Coronary artery (tissue), 2 donors: ENCODE data around the gene PLP2.

Source experiments
- DNase-seq: peaks from one replicate; pipeline ENCODE4 v3.0.0-alpha.2; 2017; ENCODE audit warnings: low spot score
- H3K27ac ChIP-seq, 2 donors: fragments of 200-600 bp; sonication (generic); one replicate each; pipeline ENCODE4 v1.5.1; 2016 to 2019
- H3K4me3 ChIP-seq: fragments of 200-600 bp; sonication (generic); 2 replicates; pipeline ENCODE4 v1.5.1; 2016; ENCODE audit warnings: mild to moderate bottlenecking, moderate library complexity
- TF ChIP-seq, protein P1 (sequence below): fragments of 200-600 bp; sonication (generic); IDR thresholded peaks from one replicate; pipeline ENCODE4 v1.5.1; 2019; ENCODE audit warnings: antibody characterized with exemption

The PLP2 gene

DNA sequence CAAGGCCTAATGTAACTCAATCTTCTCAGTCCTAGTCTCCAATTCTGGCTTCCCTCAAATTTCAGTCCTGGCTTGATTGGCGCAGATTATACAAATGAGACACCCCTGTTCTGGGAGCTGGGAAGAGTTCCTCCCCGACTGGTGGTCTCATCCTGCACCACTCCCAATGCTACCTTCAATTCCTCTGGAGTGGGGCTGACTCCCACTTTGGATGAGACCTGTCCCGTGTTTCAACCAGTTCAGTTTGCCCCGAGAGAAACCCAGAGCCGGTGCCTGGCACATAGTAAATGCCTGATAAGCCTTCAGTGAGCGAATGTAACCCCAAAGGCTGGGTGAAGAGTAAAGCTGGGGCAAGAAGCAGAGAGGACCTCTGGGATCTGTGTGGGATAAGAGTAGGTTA lies 32.3 kb downstream of the PLP2 start:
- H3K27ac ChIP-seq = no peak overlapping the region
- no peak for DNase-seq
- no peak overlapping the region for H3K4me3 ChIP-seq
- TF ChIP-seq, protein P1, sequence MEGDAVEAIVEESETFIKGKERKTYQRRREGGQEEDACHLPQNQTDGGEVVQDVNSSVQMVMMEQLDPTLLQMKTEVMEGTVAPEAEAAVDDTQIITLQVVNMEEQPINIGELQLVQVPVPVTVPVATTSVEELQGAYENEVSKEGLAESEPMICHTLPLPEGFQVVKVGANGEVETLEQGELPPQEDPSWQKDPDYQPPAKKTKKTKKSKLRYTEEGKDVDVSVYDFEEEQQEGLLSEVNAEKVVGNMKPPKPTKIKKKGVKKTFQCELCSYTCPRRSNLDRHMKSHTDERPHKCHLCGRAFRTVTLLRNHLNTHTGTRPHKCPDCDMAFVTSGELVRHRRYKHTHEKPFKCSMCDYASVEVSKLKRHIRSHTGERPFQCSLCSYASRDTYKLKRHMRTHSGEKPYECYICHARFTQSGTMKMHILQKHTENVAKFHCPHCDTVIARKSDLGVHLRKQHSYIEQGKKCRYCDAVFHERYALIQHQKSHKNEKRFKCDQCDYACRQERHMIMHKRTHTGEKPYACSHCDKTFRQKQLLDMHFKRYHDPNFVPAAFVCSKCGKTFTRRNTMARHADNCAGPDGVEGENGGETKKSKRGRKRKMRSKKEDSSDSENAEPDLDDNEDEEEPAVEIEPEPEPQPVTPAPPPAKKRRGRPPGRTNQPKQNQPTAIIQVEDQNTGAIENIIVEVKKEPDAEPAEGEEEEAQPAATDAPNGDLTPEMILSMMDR = no peak

DNA sequence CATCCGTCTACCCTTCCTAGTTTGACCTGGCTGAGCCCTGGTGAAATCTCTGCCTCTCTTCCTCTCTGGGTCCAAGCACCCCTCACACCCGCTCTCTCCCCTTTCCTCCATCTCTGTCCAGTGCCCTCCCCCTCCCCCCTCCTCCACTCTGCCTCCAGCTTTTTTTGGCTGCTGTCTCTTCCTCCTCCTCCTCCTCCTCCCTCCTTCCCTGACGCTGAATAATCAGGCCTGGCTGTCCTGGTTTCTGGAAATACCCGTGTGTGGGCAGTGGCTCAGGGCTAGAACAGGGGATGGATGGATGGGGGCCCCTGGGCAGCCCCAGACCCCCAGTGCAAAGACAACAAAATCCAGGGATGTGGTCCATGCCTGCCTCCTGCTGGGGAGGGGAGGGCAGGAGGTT lies 33.0 kb downstream of the PLP2 start:
- no peak for DNase-seq
- no peak overlapping the region for H3K27ac ChIP-seq
- TF ChIP-seq, protein P1 = no peak
- H3K4me3 ChIP-seq = no peak overlapping the region

GRCh38 chrX:49205443-49205842 lies 33.7 kb downstream of the PLP2 start:
- H3K4me3 ChIP-seq = no peak overlapping the region
- H3K27ac ChIP-seq = no peak overlapping the region
- TF ChIP-seq, protein P1 = no peak
- DNase-seq = no peak

GRCh38 chrX:49206543-49206942 lies 34.8 kb downstream of the PLP2 start:
- TF ChIP-seq, protein P1 = no peak
- DNase-seq = no peak
- Histone ChIP-seq H3K27ac (no peak overlapping the region), H3K4me3 (no peak overlapping the region)

DNA sequence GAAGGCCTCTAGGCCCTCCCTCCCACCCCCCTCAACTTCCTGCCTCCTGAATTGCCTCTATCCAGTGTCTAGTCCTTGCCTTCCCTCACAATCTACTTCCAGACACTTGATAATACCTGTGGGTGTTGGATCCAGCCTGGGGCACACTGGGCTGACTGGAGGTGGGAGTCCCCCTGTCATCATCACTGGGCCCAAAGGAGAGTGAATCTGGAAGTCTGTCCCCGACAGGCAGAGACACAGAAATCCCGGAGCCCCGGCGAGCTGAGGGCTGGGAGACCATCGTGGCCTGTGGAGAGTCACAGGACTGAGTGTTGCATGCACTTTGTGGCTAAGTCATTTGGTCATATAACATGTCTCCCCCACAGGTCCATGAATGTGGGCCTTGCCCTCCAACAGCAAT lies 36.7 kb downstream of the PLP2 start:
- DNase-seq = no peak
- TF ChIP-seq, protein P1 = no peak
- H3K27ac ChIP-seq = no peak overlapping the region

DNA sequence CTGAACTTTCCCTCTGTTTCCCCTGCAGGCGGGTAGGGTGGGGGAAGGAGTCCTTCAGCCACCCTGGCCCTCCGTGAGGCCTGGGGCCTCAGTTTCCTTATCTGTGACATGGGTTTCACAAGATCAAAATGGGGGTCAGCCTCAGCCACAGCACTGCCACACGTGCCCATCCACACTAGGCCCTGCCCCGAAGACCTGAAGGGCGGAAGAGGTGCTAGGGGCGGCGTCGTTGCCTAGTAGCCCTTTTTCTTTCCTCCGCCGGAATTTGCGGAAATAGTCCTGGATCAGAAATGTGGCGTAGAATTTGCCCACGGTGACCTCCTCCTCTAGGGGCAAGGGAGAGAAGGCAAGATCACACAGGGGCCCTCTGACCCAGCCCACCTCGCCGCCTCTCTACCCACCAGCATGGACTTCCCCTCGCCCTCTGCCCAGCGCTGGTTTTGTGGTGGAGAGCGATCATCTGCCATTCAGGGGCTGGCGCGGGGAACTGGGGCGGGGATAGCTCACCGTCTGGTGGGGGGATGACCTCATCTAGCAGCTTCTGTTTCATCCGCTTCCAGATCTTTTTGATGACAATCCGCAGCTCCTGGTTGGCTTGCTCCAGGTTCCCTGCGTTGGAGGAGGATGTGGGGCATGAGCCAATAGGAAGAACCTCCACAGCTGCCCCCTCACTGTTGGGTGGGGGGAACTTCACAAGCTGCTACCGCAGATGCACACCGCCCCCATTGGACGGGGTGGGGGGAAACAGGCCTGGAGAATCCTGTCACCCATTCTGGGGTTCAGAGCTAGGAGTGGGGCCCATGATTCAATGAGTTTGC lies 37.9 kb downstream of the PLP2 start:
- TF ChIP-seq, protein P1 = no peak
- no peak overlapping the region for H3K4me3 ChIP-seq
- no peak overlapping the region for H3K27ac ChIP-seq

More for the DNA sequence above, 36.7 kb downstream of the PLP2 start:
- no peak overlapping the region for H3K4me3 ChIP-seq

GRCh38 chrX:49210406-49210805 lies 38.7 kb downstream of the PLP2 start:
- TF ChIP-seq, protein P1 = no peak
- H3K4me3 ChIP-seq = no peak overlapping the region
- no peak overlapping the region for H3K27ac ChIP-seq
- DNase-seq = no peak

More for the DNA sequence above, 37.9 kb downstream of the PLP2 start:
- no peak for DNase-seq
